Stimulated activated naive CD8-positive, alpha-beta T cell treated with anti-CD3 and anti-CD28 coated beads, Interleukin-15, Interleukin-2, amounts not matched to agents 100 ng/mL and 50 ng/mL, for 24 hours (primary cell): Measurements from ENCODE around the gene PDGFA.

Experiments used
- H3K27ac Mint-ChIP-seq: one replicate; pipeline ENCODE4 v1.8.0; 2021; ENCODE audit warnings: mild to moderate bottlenecking, mixed read lengths
- H3K27me3 Mint-ChIP-seq: one replicate; pipeline ENCODE4 v1.8.0; 2021; ENCODE audit warnings: mixed read lengths
- H3K36me3 Mint-ChIP-seq: one replicate; pipeline ENCODE4 v1.8.0; 2021; ENCODE audit warnings: low read depth, mixed read lengths
- H3K4me1 Mint-ChIP-seq: one replicate; pipeline ENCODE4 v1.8.0; 2021; ENCODE audit warnings: low read depth, mixed read lengths
- H3K4me3 Mint-ChIP-seq: one replicate; pipeline ENCODE4 v1.8.0; 2021; ENCODE audit warnings: mild to moderate bottlenecking, mixed read lengths
- H3K9me3 Mint-ChIP-seq: one replicate; pipeline ENCODE4 v1.8.0; 2021; ENCODE audit warnings: mixed read lengths

PDGFA gene

DNA sequence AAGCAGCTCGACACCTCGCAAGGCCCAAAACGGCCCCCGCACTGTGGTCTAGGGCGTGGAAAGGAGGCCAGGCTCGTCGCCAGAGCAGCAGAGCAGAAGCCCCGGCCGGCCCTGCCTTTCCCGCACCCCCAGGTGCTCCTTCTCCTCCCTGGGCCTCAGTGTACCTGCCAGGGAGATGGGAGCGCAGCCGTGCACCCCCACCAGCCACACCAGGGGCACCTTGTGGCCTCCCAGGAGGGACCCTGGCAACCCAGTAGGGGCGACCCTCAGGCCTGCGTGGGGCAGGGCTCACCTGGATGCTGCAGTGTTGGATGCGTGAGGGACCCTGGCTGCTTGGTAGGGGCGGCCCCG lies 9.5 kb downstream of the PDGFA start:
- Mint-ChIP-seq H3K27ac (no peak overlapping the region), H3K36me3 (peaks cover 12% of the 10 kb centered on the region), H3K4me3 (no peak overlapping the region), H3K4me1 (peaks cover 13% of the 10 kb centered on the region), H3K9me3 (no peaks in the 10 kb centered on the region), H3K27me3 (peaks cover 6% of the 10 kb centered on the region)

- Mint-ChIP-seq H3K27me3 (peaks cover 5% of the 10 kb centered on the region), H3K36me3 (peaks cover 14% of the 10 kb centered on the region), H3K4me1 (peaks cover 8% of the 10 kb centered on the region), H3K27ac (no peak overlapping the region), H3K4me3 (no peak overlapping the region), H3K9me3 (no peaks in the 10 kb centered on the region)
Observed at GRCh38 chr7:509426-510130, 10.1 kb downstream of the PDGFA start.

GRCh38 chr7:508461-509170 lies 11.0 kb downstream of the PDGFA start:
- Mint-ChIP-seq H3K4me1 (peaks cover 2% of the 10 kb centered on the region), H3K36me3 (peaks cover 9% of the 10 kb centered on the region), H3K27ac (no peak overlapping the region), H3K9me3 (no peaks in the 10 kb centered on the region), H3K27me3 (no peaks in the 10 kb centered on the region), H3K4me3 (no peak overlapping the region)

GRCh38 chr7:507623-508300 lies 11.9 kb downstream of the PDGFA start:
- no peaks in the 10 kb centered on the region for H3K4me1 Mint-ChIP-seq
- no peaks in the 10 kb centered on the region for H3K27me3 Mint-ChIP-seq
- no peak overlapping the region for H3K4me3 Mint-ChIP-seq
- no peak overlapping the region for H3K27ac Mint-ChIP-seq
- peaks cover 8% of the 10 kb centered on the region for H3K36me3 Mint-ChIP-seq
- H3K9me3 Mint-ChIP-seq: no peaks in the 10 kb centered on the region

GRCh38 chr7:506921-507622 lies 12.6 kb downstream of the PDGFA start:
- no peak overlapping the region for H3K4me3 Mint-ChIP-seq
- no peaks in the 10 kb centered on the region for H3K27me3 Mint-ChIP-seq
- H3K36me3 Mint-ChIP-seq: peaks cover 8% of the 10 kb centered on the region

GRCh38 chr7:506391-506831 lies 13.2 kb downstream of the PDGFA start:
- Mint-ChIP-seq H3K9me3 (no peaks in the 10 kb centered on the region), H3K4me1 (no peaks in the 10 kb centered on the region), H3K4me3 (no peak overlapping the region), H3K27ac (no peak overlapping the region), H3K36me3 (peaks cover 8% of the 10 kb centered on the region), H3K27me3 (no peaks in the 10 kb centered on the region)

More at GRCh38 chr7:506921-507622, 12.6 kb downstream of the PDGFA start:
- no peak overlapping the region for H3K27ac Mint-ChIP-seq
- H3K4me1 Mint-ChIP-seq: no peaks in the 10 kb centered on the region
- H3K9me3 Mint-ChIP-seq: no peaks in the 10 kb centered on the region

DNA sequence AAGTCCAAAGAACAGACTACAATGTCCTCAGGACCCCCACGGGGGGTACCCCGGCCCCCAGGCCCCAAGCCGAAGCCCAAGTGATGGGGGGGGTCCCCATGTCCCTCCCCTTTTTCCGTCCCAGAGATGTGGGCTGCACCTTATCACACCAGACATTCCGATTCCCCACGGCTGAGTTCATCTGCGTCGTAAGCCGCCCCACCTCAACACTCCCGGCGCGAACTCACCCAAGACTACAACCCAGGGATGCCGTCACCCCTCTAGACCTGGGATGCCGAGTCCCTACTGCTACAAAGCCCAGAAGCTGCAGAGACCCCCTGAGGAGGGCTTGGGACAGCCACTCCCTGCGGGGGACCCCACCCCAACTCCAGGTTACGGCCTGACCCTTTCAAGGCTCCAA lies 14.5 kb downstream of the PDGFA start:
- H3K36me3 Mint-ChIP-seq: peaks cover 17% of the 10 kb centered on the region
- no peak overlapping the region for H3K4me3 Mint-ChIP-seq
- no peak overlapping the region for H3K27ac Mint-ChIP-seq
- no peaks in the 10 kb centered on the region for H3K4me1 Mint-ChIP-seq
- H3K27me3 Mint-ChIP-seq: no peaks in the 10 kb centered on the region
- no peaks in the 10 kb centered on the region for H3K9me3 Mint-ChIP-seq

GRCh38 chr7:504221-505111 lies 15.2 kb downstream of the PDGFA start:
- H3K27ac Mint-ChIP-seq: no peak overlapping the region

DNA sequence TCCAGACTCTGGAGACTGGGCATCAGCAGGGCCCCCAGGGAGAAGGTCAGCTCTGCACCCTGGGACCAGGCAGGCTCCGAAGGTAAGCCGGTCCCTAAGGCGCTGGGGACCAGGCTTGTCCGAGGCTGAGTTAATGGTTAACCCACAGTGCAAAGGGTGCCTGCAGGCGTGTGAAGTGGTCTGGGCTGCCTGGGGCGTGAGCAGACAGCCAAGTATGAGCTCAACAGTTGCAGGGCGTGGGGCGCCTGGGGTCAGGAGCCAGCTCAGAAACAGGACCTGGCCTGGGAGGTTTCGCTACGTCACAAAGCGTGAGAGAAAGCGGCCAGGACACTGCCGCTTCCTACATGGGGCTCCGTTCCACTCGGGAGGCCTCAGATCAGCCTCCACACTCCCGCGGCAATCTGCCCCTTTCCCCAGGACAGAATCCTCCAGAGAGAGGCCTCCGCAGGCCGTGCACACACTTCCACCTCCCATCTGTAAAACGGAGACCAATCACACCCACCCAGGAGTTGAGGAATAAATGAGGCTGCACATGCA lies 16.0 kb downstream of the PDGFA start:
- no peaks in the 10 kb centered on the region for H3K9me3 Mint-ChIP-seq
- no peak overlapping the region for H3K27ac Mint-ChIP-seq
- H3K27me3 Mint-ChIP-seq: no peaks in the 10 kb centered on the region
- peaks cover 22% of the 10 kb centered on the region for H3K36me3 Mint-ChIP-seq
- no peaks in the 10 kb centered on the region for H3K4me1 Mint-ChIP-seq
- no peak overlapping the region for H3K4me3 Mint-ChIP-seq

More at GRCh38 chr7:504221-505111, 15.2 kb downstream of the PDGFA start:
- Mint-ChIP-seq H3K4me1 (no peaks in the 10 kb centered on the region), H3K36me3 (peaks cover 22% of the 10 kb centered on the region), H3K9me3 (no peaks in the 10 kb centered on the region), H3K27me3 (no peaks in the 10 kb centered on the region), H3K4me3 (no peak overlapping the region)

DNA sequence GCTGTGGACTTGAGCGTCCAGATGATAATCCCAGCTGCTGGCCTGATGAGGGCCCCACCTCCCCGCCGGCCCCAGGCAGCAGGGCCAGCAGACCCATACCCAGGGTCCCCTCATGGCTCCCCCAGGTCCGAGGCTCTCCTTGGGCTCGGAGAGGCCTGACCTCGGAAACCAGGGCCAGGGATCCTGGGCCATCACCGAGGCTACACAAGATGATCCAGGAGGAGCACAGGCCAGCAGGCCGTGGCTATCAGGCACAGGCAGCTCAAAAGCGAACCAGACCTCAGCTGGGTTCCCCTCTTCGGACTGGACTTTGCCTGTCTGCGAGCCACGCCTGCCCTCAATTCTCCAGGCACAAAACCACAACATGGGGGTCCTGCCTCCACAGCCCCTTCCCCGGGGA lies 17.4 kb downstream of the PDGFA start:
- no peaks in the 10 kb centered on the region for H3K9me3 Mint-ChIP-seq
- H3K36me3 Mint-ChIP-seq: peaks cover 28% of the 10 kb centered on the region
- H3K4me3 Mint-ChIP-seq: no peak overlapping the region

DNA sequence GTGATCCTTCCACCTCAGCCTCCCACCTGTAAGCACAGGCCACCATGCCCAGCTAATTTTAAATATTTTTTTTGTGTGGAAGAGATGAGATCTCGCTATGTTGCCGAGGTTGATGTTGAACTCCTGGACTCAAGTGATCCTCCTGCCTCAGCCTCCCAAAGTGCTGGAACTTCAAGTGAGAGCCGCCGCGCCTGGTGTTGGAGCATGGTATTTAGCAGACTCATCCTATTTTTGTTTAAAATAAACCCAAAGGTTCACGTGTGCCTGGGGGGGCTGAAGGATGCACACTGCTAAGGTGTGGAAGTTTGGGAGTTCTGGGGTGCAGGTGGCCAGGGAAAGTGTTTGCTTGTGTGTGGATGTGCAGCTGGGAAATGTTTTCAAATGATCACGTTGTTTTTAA lies 18.1 kb downstream of the PDGFA start:
- Mint-ChIP-seq H3K27me3 (no peaks in the 10 kb centered on the region), H3K36me3 (peaks cover 28% of the 10 kb centered on the region), H3K27ac (no peak overlapping the region), H3K4me1 (peaks cover 6% of the 10 kb centered on the region), H3K9me3 (no peaks in the 10 kb centered on the region), H3K4me3 (no peak overlapping the region)

More for the DNA sequence above, 17.4 kb downstream of the PDGFA start:
- Mint-ChIP-seq H3K27ac (no peak overlapping the region), H3K4me1 (peaks cover 6% of the 10 kb centered on the region), H3K27me3 (no peaks in the 10 kb centered on the region)

DNA sequence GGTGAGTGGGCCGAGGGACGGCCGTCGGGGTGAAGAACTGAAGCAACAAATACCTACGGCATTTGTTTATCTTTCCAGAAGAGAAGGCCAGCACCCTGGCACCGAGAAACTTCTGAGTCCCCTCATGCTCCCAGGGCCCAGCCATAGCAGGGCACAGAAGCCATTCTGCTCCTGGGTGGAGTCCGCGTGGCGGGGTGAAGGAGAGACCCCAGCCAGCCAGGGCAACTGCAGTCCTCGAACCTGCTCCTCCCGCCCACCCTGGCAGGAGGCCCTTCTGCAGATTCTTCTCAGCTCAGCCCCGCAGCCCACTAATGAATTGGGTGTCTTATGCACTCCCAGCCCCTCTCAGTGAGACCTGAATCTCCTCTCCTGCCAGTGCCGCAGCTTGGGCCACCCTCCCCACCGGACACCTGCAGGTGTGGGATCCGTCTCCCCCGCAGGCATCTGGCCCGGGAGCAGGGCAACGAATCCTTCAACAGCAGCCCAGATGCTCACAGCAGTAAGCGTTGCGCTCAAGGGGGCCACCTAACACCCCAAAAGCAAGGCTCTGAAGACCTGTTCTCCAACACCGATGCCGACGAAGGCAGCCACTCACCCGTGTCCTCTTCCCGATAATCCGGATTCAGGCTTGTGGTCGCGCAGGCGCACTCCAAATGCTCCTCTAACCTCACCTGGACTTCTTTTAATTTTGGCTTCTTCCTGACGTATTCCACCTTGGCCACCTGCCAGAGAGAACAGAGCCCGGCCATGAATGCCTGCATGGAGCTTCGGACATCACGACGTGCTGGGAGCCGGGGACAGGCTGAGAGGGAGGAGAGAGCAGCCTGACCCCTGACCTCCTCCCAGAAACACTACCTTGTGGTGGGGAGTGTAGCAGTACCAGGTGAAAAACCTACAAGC lies 18.9 kb downstream of the PDGFA start:
- Mint-ChIP-seq H3K27ac (no peak overlapping the region), H3K4me1 (peaks cover 6% of the 10 kb centered on the region), H3K27me3 (no peaks in the 10 kb centered on the region), H3K36me3 (peaks cover 28% of the 10 kb centered on the region), H3K9me3 (no peaks in the 10 kb centered on the region), H3K4me3 (no peak overlapping the region)

GRCh38 chr7:499853-500485 lies 19.7 kb downstream of the PDGFA start:
- Mint-ChIP-seq H3K4me1 (peaks cover 6% of the 10 kb centered on the region), H3K36me3 (peaks cover 21% of the 10 kb centered on the region), H3K27me3 (no peaks in the 10 kb centered on the region), H3K27ac (no peak overlapping the region), H3K9me3 (no peaks in the 10 kb centered on the region), H3K4me3 (no peak overlapping the region)
